Omental fat pad (tissue), 4 donors: ENCODE data around the gene PATL2. TPM values are rescaled to one million over a fixed set of nuclear protein-coding genes. Genes with fewer than 3 reads are reported as not detected.

Experiments
- ATAC-seq: fragments of 150-250 bp; one replicate; pipeline ENCODE4 v1.9.1; 2016; ENCODE audit warnings: mild to moderate bottlenecking, moderate library complexity; ENCODE audit not compliant: low FRiP score
- DNase-seq: peaks from one replicate; pipeline ENCODE4 v3.0.0-alpha.2; 2019; ENCODE audit warnings: low spot score
- CTCF ChIP-seq, 3 donors: fragments of 450-650 bp; IDR thresholded peaks; one replicate each; pipeline ENCODE4 v1.5.1; 2016 to 2017; ENCODE audit warnings: antibody characterized with exemption in 3 of 3, mild to moderate bottlenecking in 3 of 3, moderate library complexity in 2 of 3
- total RNA-seq, 4 donors: library from RNA; depleted of rRNA; stranded (reverse); fragments of >200 nt; gene quantifications; one replicate each; pipeline ENCODE4 v1.1.0, GENCODE V29; 2016

The PATL2 gene
- total RNA-seq, 4 donors from 2014 or later: 1.0 to 5.4 (median 2.1) TPM

- no peak for TF ChIP-seq CTCF (IDR thresholded peaks at IDR 0.05)
- no peak for ATAC-seq
- no peak for DNase-seq
These were observed 54.8 kb downstream of the PATL2 start for GRCh38 chr15:44656298-44656697.

- no peak for TF ChIP-seq CTCF (IDR thresholded peaks at IDR 0.05)
- DNase-seq: no peak
- ATAC-seq: no peak
These were observed 56.3 kb downstream of the PATL2 start for GRCh38 chr15:44654858-44655257.

- TF ChIP-seq CTCF (IDR thresholded peaks at IDR 0.05): no peak
- no peak for ATAC-seq
- no peak for DNase-seq
These were observed 63.5 kb downstream of the PATL2 start for GRCh38 chr15:44647637-44648036.

- no peak for TF ChIP-seq CTCF (IDR thresholded peaks at IDR 0.05)
- DNase-seq (no peak), ATAC-seq (no peak)
These were observed 64.1 kb downstream of the PATL2 start for GRCh38 chr15:44647036-44647435.

- no peak for TF ChIP-seq CTCF (IDR thresholded peaks at IDR 0.05)
- DNase-seq (no peak), ATAC-seq (no peak)
These were observed 64.7 kb downstream of the PATL2 start for GRCh38 chr15:44646460-44646859.

GRCh38 chr15:44641651-44642050 lies 69.5 kb downstream of the PATL2 start:
- no peak for ATAC-seq
- DNase-seq: no peak
- no peak for TF ChIP-seq CTCF (IDR thresholded peaks at IDR 0.05)

- no peak for TF ChIP-seq CTCF (IDR thresholded peaks at IDR 0.05)
- no peak for ATAC-seq
- no peak for DNase-seq
These were observed 74.1 kb downstream of the PATL2 start for GRCh38 chr15:44636976-44637375.
